A549 (cell line): Measurements from ENCODE around the gene ADSS1.

Source experiments
- CTCF ChIP-seq: fragments of >200 bp; sonication (Bioruptor Twin); formaldehyde crosslinking; IDR thresholded peaks from 3 replicates; pipeline ENCODE4 v1.5.1; 2016
- PBX3 ChIP-seq: IDR thresholded peaks from 2 replicates; pipeline ENCODE4 v1.6.1; 2012
- POLR2A ChIP-seq: IDR thresholded peaks from 2 replicates; pipeline ENCODE4 v1.6.1; 2012; ENCODE audit warnings: mild to moderate bottlenecking, low read length
- RAD21 ChIP-seq, 2 experiments: fragments of >200 bp in 1 of 2; sonication (Bioruptor Twin) in 1 of 2; formaldehyde crosslinking in 1 of 2; IDR thresholded peaks in 1 of 2; conservative IDR thresholded peaks in 1 of 2; 2 replicates in 1 of 2; 3 replicates in 1 of 2; pipeline ENCODE4 v1.6.1; 2012 to 2018; ENCODE audit warnings: inconsistent platforms in 1 of 2
- REST ChIP-seq: fragments of 200-600 bp; sonication (generic); IDR thresholded peaks from 2 replicates; pipeline ENCODE4 v1.6.1; 2016; ENCODE audit warnings: antibody characterized with exemption, mild to moderate bottlenecking, moderate library complexity
- RNF2 ChIP-seq: fragments of 200-600 bp; sonication (generic); IDR thresholded peaks from 2 replicates; pipeline ENCODE4 v1.6.1; 2016; ENCODE audit warnings: low read depth, mild to moderate bottlenecking, antibody characterized with exemption, moderate library complexity, borderline replicate concordance

DNA sequence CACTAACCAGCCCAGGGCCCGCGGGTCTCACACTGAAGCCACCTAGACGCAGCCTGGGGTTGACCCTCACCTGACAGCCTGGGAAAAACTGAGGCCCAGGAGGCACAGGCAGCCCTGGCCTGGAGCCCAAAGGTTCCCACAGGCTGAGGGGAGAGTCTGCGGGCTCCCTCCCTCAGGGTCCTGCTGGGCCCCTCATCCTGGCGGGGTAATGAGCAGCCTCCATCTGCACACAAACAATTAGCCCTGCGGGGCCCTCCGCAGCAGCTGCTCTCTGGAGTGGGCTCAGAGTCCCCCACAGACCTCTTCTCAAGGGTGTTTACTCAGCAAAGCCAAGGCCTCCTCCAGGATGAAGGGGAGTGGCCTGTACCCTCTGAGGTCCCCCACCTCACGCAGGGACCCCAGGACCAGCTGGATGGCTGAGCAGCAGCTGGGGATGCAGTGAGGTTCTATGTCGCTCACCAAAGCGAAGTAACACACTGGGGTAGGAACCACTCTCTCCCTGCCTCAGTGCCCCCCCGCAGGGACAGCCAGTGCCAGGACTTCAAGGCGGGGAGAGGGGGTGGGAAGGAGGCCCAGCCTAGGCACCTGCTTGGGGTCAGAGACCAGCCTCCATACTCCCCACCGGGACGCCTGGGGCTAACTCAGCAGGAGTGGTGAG, 64.3 kb downstream of the ADSS1 start:
- TF ChIP-seq REST (no peak), POLR2A (no peak), RAD21 (conservative IDR thresholded peaks at IDR 0.05 in 1 of 2, IDR thresholded peaks at IDR 0.05 in 1 of 2) (no peak), PBX3 (no peak), RNF2 (no peak), CTCF (no peak)
